ENCODE measurements around the gene NKIRAS1.

DNA sequence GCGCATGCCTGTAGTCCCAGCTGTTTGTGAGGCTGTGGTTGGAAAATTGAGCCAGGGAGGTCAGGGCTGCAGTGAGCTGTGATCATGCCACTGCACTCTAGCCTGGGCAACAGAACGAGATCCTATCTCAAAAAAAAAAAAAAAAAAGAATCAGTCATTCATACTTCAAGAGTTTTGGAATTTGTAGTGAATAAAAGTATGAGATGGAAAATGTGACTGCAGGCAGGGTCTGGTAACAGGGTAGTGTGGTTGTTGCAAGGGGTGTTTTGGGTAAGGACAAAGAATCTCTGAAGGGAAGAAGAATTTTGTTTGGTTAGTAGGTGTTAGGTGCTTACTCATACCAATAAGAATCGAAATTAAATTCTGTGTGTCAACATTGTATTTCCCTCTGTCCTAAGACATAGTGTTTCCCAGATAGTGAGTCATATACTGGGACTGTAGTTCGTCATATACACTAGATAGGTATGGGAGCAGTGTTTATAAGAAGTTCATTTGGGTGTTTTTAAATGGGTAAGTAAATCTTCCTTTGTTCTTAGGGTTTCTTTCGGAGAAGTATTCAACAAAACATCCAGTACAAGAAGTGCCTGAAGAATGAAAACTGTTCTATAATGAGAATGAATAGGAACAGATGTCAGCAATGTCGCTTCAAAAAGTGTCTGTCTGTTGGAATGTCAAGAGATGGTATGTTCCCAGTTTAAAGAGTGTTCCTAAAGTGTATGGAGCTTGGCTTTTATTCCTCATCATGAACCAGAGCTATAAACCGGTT lies 42.5 kb upstream of the NKIRAS1 start:
- TF ChIP-seq EZH2 (IDR thresholded peaks at IDR 0.05; ENCODE audit: borderline replicate concordance, low read depth, low read length, poor library complexity, severe bottlenecking), result no peak
- TF ChIP-seq, protein P1, sequence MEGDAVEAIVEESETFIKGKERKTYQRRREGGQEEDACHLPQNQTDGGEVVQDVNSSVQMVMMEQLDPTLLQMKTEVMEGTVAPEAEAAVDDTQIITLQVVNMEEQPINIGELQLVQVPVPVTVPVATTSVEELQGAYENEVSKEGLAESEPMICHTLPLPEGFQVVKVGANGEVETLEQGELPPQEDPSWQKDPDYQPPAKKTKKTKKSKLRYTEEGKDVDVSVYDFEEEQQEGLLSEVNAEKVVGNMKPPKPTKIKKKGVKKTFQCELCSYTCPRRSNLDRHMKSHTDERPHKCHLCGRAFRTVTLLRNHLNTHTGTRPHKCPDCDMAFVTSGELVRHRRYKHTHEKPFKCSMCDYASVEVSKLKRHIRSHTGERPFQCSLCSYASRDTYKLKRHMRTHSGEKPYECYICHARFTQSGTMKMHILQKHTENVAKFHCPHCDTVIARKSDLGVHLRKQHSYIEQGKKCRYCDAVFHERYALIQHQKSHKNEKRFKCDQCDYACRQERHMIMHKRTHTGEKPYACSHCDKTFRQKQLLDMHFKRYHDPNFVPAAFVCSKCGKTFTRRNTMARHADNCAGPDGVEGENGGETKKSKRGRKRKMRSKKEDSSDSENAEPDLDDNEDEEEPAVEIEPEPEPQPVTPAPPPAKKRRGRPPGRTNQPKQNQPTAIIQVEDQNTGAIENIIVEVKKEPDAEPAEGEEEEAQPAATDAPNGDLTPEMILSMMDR (conservative IDR thresholded peaks at IDR 0.05; ENCODE audit: low read depth, low read length), result no peak
